GM12801 (cell line): ENCODE data around the gene OR52W1.

Source experiments
- TF ChIP-seq, protein P1 (sequence below): IDR thresholded peaks from one replicate; pipeline ENCODE4 v1.5.1; 2011; ENCODE audit warnings: control low read depth; ENCODE audit not compliant: insufficient read length; ENCODE audit errors: extremely low read depth

OR52W1 gene

DNA sequence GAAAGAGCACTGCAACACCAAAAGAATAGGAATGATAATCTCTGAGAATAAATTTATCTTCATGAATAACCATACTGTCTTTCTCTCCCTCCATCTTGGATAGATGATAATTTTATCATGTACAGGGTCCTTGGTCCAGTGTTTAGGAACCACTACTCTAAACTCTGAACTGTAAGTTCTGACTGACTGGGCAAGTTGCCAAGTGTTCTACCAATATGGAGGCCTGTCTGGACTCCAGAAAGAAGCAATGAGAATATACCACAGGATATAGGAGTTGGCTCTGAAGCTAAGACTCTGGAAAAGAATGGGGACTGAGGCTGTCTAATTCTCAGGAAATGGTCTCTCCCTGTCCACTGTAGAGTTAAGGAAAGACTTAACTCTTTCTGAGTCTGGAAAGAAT is 33.9 kb downstream of the OR52W1 start:
- TF ChIP-seq, protein P1, sequence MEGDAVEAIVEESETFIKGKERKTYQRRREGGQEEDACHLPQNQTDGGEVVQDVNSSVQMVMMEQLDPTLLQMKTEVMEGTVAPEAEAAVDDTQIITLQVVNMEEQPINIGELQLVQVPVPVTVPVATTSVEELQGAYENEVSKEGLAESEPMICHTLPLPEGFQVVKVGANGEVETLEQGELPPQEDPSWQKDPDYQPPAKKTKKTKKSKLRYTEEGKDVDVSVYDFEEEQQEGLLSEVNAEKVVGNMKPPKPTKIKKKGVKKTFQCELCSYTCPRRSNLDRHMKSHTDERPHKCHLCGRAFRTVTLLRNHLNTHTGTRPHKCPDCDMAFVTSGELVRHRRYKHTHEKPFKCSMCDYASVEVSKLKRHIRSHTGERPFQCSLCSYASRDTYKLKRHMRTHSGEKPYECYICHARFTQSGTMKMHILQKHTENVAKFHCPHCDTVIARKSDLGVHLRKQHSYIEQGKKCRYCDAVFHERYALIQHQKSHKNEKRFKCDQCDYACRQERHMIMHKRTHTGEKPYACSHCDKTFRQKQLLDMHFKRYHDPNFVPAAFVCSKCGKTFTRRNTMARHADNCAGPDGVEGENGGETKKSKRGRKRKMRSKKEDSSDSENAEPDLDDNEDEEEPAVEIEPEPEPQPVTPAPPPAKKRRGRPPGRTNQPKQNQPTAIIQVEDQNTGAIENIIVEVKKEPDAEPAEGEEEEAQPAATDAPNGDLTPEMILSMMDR, result no peak

DNA sequence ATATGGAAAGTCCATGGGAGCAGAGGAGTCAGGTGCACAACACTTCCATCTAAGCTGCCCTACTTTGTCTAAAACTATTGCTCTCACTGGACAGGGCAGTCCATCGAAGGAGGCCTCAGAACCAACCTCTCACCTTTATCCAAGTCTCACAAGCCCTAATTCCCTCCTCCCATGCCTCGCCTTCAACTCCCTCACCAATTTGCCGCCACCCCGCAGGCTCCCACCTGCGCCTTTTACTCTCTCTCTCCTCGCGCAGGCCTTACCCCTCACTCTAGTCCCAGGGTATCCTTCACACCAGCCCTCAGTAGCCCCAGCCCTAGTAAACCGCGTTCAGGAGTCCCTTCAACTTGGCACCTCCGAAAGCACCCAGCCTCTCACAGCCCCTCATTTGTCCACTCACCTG is 35.0 kb downstream of the OR52W1 start:
- TF ChIP-seq, protein P1, result no peak

DNA sequence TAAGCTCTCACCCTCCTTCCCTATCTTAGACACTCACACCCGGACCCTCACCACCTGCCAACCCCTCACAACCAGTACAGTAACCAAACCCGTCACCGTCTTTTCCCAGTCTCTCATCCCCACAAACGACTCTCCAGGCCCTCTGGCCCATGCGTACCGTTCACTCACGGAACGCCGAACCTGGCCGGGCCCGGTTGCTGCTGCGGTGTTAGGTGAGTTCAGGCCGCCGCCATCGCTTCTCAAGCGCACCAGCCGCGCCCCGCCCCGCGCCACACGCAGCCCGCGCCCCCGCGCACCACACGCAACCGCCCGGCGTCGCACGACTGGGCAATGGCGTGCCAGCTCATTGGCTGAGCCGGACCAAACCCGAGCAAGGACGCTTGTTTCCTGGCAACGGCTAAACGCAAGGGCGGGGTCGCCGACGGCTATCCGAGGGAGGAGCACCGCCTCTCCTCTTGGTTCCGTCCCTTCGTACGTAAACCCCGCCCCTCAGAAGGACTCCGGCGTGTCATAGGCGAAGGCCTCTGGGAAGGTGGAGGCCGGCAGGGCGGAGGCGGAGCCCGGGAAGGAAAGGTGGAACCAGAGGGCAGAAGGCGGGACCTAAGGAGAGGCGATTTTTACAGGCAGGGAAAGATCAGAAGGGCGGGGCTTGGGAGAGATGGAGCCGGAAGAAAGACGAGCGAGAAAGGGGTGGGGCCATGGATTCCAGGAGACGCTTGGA is 35.5 kb downstream of the OR52W1 start, which contains the start of gene FHIP1B:
Gene FHIP1B, minus strand, starts transcription at position 250 of the 721 bp plus-strand sequence. CDS start 10,120 bp downstream, outside the sequence.
- TF ChIP-seq, protein P1, result no peak

DNA sequence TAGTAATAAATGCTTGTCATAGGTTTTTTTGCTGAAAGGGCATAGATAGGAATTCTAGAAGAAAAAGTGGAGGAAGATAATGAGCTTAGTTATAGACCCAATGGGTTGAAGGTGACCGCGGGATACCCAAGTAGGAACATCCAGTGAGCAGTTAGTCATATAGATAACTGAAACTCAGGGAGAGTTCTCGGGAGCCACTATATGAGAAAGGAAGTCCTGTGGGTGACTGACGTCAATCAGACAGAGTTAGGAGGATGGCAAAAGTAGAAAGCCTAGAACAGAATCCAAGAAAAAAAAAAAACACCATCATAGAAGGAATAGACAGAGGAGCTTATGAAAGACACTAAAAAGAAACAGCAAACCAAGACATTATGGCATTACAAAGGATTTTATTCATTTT is 38.2 kb downstream of the OR52W1 start:
- TF ChIP-seq, protein P1, result no peak

DNA sequence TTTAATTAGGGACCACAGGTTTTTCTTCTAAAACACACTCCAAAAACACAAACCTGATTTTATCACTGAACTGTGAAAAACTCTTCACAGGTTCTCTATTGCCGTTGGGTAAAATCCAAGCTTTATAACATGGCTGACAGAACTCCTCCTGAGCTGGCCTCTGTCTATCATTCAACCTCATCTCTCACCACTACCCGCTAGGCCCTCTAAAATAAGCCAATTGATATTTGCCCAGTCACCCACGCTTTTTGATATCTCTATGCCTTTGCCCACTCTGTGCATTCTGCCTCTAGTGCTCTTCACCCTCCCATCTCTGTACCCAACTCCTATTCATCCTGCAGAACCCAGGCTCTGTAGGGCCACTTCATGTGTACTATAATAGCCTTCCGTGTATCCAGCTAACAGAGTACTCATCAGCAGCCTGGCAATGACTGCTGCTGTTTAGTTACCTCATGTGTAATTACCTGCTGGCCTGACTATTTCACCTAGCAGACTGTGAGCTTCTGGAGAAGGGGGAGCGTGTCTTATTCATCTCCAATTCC is 38.8 kb downstream of the OR52W1 start:
- TF ChIP-seq, protein P1, result no peak

DNA sequence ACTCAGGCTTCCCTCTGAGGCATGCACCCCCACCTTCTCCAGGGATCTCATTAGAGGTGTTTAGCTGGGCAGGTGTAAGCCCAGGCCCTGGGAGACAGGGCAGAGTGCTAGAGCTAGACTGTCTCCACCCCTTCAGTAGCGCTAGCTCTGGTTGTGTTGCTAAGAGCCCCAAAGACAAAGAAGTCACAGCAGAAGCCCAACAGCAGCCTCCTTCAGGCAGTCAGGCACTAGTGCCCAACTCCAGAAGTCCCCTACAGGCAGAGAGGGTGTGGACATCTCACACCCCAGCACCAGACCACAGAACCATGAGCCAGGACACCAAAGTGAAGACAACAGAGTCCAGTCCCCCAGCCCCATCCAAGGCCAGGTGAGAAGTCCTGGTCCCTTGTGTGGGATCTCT is 39.9 kb downstream of the OR52W1 start, which contains the start of gene CNGA4:
Gene CNGA4, plus strand, starts transcription at position 188 of the 400 bp plus-strand sequence. Its CDS starts 118 bp downstream, at position 306.
- TF ChIP-seq, protein P1, result no peak

DNA sequence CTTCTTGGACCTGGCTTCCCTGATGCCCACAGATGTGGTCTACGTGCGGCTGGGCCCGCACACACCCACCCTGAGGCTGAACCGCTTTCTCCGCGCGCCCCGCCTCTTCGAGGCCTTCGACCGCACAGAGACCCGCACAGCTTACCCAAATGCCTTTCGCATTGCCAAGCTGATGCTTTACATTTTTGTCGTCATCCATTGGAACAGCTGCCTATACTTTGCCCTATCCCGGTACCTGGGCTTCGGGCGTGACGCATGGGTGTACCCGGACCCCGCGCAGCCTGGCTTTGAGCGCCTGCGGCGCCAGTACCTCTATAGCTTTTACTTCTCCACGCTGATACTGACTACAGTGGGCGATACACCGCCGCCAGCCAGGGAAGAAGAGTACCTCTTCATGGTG is 41.1 kb downstream of the OR52W1 start:
- TF ChIP-seq, protein P1, result no peak
